GM23338 (cell line): ENCODE data around the gene ALDH6A1. TPM values are rescaled to one million over a fixed set of nuclear protein-coding genes. Genes with fewer than 3 reads are reported as not detected.

Experiments
- ATAC-seq: fragments of 200-7000 bp; cut with Tn5 transposase; 3 replicates; pipeline ENCODE4 v1.9.1; 2020
- DNase-seq: peaks from one replicate; pipeline ENCODE4 v3.0.0-alpha.2; 2015; ENCODE audit warnings: low spot score
- H2AFZ ChIP-seq: fragments of 200-600 bp; sonication (generic); 2 replicates; pipeline ENCODE4 v1.8.0; 2016; ENCODE audit warnings: antibody characterized with exemption, mild to moderate bottlenecking, moderate library complexity
- H3F3A ChIP-seq: fragments of 200-600 bp; sonication (generic); replicated peaks from 2 replicates; pipeline ENCODE4 v1.8.0; 2017; ENCODE audit warnings: antibody characterized with exemption, mixed run types, low read depth
- H3K27ac ChIP-seq: fragments of 200-600 bp; sonication (generic); 2 replicates; pipeline ENCODE4 v1.6.1; 2016; ENCODE audit warnings: low read depth
- H3K27me3 ChIP-seq: fragments of 200-600 bp; sonication (generic); 2 replicates; pipeline ENCODE4 v1.8.0; 2016; ENCODE audit warnings: mild to moderate bottlenecking, mixed run types, moderate library complexity; ENCODE audit not compliant: insufficient read depth
- H3K36me3 ChIP-seq: fragments of 200-600 bp; sonication (generic); 2 replicates; pipeline ENCODE4 v1.8.0; 2016; ENCODE audit warnings: mild to moderate bottlenecking; ENCODE audit not compliant: insufficient read depth
- H3K4me1 ChIP-seq: fragments of 200-600 bp; sonication (generic); 2 replicates; pipeline ENCODE4 v1.8.0; 2016; ENCODE audit warnings: mild to moderate bottlenecking, moderate library complexity; ENCODE audit not compliant: insufficient read depth
- H3K4me2 ChIP-seq: fragments of 200-600 bp; sonication (generic); 2 replicates; pipeline ENCODE4 v1.7.1; 2017; ENCODE audit warnings: mixed run types
- H3K4me3 ChIP-seq: fragments of 200-600 bp; sonication (generic); 2 replicates; pipeline ENCODE4 v1.6.1; 2016; ENCODE audit warnings: mixed run types
- H3K79me2 ChIP-seq: fragments of 200-600 bp; sonication (generic); replicated peaks from 2 replicates; pipeline ENCODE4 v1.8.0; 2017; ENCODE audit warnings: mild to moderate bottlenecking; ENCODE audit not compliant: insufficient read depth
- H3K9me2 ChIP-seq: fragments of 200-600 bp; sonication (generic); 2 replicates; pipeline ENCODE4 v1.8.0; 2017; ENCODE audit not compliant: insufficient read depth
- H4K20me1 ChIP-seq: fragments of 200-600 bp; sonication (generic); replicated peaks from 2 replicates; pipeline ENCODE4 v1.8.0; 2017; ENCODE audit warnings: mild to moderate bottlenecking; ENCODE audit not compliant: insufficient read depth
- H3K27ac Mint-ChIP-seq: 2 replicates; pipeline ENCODE4 v1.8.0; 2020; ENCODE audit warnings: inconsistent platforms, mild to moderate bottlenecking, moderate library complexity, mixed read lengths
- H3K27me3 Mint-ChIP-seq: 3 replicates; pipeline ENCODE4 v1.8.0; 2022; ENCODE audit warnings: low read depth, mild to moderate bottlenecking, moderate library complexity, mixed read lengths, inconsistent platforms; ENCODE audit not compliant: insufficient read depth, poor library complexity
- H3K36me3 Mint-ChIP-seq: 3 replicates; pipeline ENCODE4 v1.8.0; 2021; ENCODE audit warnings: low read depth, mild to moderate bottlenecking, inconsistent platforms, moderate library complexity, mixed read lengths
- H3K4me1 Mint-ChIP-seq: 3 replicates; pipeline ENCODE4 v1.8.0; 2020; ENCODE audit warnings: mild to moderate bottlenecking, inconsistent platforms, mixed read lengths
- H3K4me3 Mint-ChIP-seq: 3 replicates; pipeline ENCODE4 v1.8.0; 2021; ENCODE audit warnings: moderate library complexity, mild to moderate bottlenecking, inconsistent platforms, mixed read lengths
- H3K9me3 Mint-ChIP-seq: 3 replicates; pipeline ENCODE4 v1.8.0; 2020; ENCODE audit warnings: moderate library complexity, mild to moderate bottlenecking, inconsistent platforms, mixed read lengths
- CREB1 ChIP-seq: fragments of 250-450 bp; sonication (Bioruptor Pico); IDR thresholded peaks from 2 replicates; pipeline ENCODE4 v1.5.0; 2020; ENCODE audit warnings: low read depth, mild to moderate bottlenecking, moderate library complexity
- ETS1 ChIP-seq: IDR thresholded peaks from 2 replicates; pipeline ENCODE4 v1.6.1; 2016; ENCODE audit warnings: antibody characterized with exemption
- EZH2 ChIP-seq: fragments of 200-600 bp; sonication (generic); IDR thresholded peaks from one replicate; pipeline ENCODE4 v1.8.0; 2017; ENCODE audit warnings: antibody characterized with exemption, mild to moderate bottlenecking, low read depth; ENCODE audit not compliant: unreplicated experiment
- JUNB ChIP-seq: IDR thresholded peaks from one replicate; pipeline ENCODE4 v1.6.1; 2016; ENCODE audit warnings: antibody characterized with exemption; ENCODE audit not compliant: unreplicated experiment
- NANOG ChIP-seq: IDR thresholded peaks from 2 replicates; pipeline ENCODE4 v1.6.1; 2016; ENCODE audit warnings: antibody characterized with exemption, borderline replicate concordance
- POLR2AphosphoS5 ChIP-seq: IDR thresholded peaks from 2 replicates; pipeline ENCODE4 v1.6.1; 2016; ENCODE audit warnings: antibody characterized with exemption, low read depth
- ZNF114 ChIP-seq: fragments of 250-450 bp; sonication (Bioruptor Pico); IDR thresholded peaks from 2 replicates; pipeline ENCODE4 v1.5.0; 2020; ENCODE audit warnings: mild to moderate bottlenecking, moderate library complexity
- ZNF331 ChIP-seq: fragments of 250-450 bp; sonication (Bioruptor Pico); IDR thresholded peaks from 2 replicates; pipeline ENCODE4 v1.5.0; 2020; ENCODE audit warnings: low read depth, mild to moderate bottlenecking, moderate library complexity
- ZNF462 ChIP-seq: fragments of 250-450 bp; sonication (Bioruptor Pico); IDR thresholded peaks from 2 replicates; pipeline ENCODE4 v1.5.0; 2020; ENCODE audit warnings: mild to moderate bottlenecking, moderate library complexity
- polyA plus RNA-seq: library from polyadenylated mRNA; unstranded; fragments of >200 nt; fragmentation: Nextera tagmentation; extraction: Ambion mirVana; gene quantifications from 2 replicates; pipeline ENCODE4 v1.2.1, GENCODE V29; 2016
- total RNA-seq: library from RNA; depleted of rRNA; stranded (reverse); fragments of >200 nt; shearing (Covaris generic); gene quantifications from 2 replicates; pipeline ENCODE4 v1.2.3, GENCODE V29; 2014
- TF ChIP-seq, protein P1 (sequence below), 2 experiments: fragments of 200-600 bp in 1 of 2; sonication (generic) in 1 of 2; conservative IDR thresholded peaks; 2 replicates each; pipeline versions ENCODE4 v1.5.1 to v1.6.1; 2016 to 2017; ENCODE audit warnings: antibody characterized with exemption in 2 of 2, low read depth in 2 of 2, mild to moderate bottlenecking in 2 of 2, moderate library complexity in 1 of 2

ALDH6A1 gene
- total and polyA plus RNA-seq, 2 experiments from 2014 or later: 16.1 to 28.0 TPM

GRCh38 chr14:74083161-74083560 is 1.1 kb downstream of the ALDH6A1 start (continued):
- TF ChIP-seq ZNF462 (CRISPR knock-in tag) (no peak), JUNB (no peak), ZNF331 (no peak)

GRCh38 chr14:74081491-74081890 is 2.8 kb downstream of the ALDH6A1 start:
- Histone ChIP-seq H3K4me3 (no peak overlapping the region), H4K20me1 (no peaks in the 10 kb centered on the region), H3K4me1 (peaks cover 7% of the 10 kb centered on the region), H3K79me2 (peaks cover 23% of the 10 kb centered on the region), H3K27ac (no peak overlapping the region), H3K36me3 (no peaks in the 10 kb centered on the region), H2AFZ (no peak overlapping the region), H3K9me2 (no peaks in the 10 kb centered on the region), H3K27me3 (no peaks in the 10 kb centered on the region), H3K4me2 (no peak overlapping the region), H3F3A (no peaks in the 10 kb centered on the region)
- no peaks in the 10 kb centered on the region for H3K27me3 Mint-ChIP-seq
- ATAC-seq: no peak
- H3K27ac Mint-ChIP-seq: no peak overlapping the region
- H3K9me3 Mint-ChIP-seq: no peaks in the 10 kb centered on the region
- no peak overlapping the region for H3K4me3 Mint-ChIP-seq
- H3K4me1 Mint-ChIP-seq: peaks cover 11% of the 10 kb centered on the region
- no peaks in the 10 kb centered on the region for H3K36me3 Mint-ChIP-seq
- no peak for DNase-seq
- TF ChIP-seq, protein P1, sequence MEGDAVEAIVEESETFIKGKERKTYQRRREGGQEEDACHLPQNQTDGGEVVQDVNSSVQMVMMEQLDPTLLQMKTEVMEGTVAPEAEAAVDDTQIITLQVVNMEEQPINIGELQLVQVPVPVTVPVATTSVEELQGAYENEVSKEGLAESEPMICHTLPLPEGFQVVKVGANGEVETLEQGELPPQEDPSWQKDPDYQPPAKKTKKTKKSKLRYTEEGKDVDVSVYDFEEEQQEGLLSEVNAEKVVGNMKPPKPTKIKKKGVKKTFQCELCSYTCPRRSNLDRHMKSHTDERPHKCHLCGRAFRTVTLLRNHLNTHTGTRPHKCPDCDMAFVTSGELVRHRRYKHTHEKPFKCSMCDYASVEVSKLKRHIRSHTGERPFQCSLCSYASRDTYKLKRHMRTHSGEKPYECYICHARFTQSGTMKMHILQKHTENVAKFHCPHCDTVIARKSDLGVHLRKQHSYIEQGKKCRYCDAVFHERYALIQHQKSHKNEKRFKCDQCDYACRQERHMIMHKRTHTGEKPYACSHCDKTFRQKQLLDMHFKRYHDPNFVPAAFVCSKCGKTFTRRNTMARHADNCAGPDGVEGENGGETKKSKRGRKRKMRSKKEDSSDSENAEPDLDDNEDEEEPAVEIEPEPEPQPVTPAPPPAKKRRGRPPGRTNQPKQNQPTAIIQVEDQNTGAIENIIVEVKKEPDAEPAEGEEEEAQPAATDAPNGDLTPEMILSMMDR (conservative IDR thresholded peaks at IDR 0.05; ENCODE audit: low read depth in 2 of 2): no peak
- TF ChIP-seq NANOG: no peak
- no peak for TF ChIP-seq ETS1
- TF ChIP-seq CREB1: no peak
- no peak for TF ChIP-seq EZH2
- no peak for TF ChIP-seq POLR2AphosphoS5
- TF ChIP-seq ZNF331: no peak
- TF ChIP-seq ZNF114 (CRISPR knock-in tag): no peak
